Brain pericyte (primary cell): ENCODE measurements around the gene ATAD2B.
"Not testable (repeated sequence)": the region's sequence is repeated elsewhere in the genome, so short reads cannot be mapped to it uniquely, and the experiment has no call there.

Experiments
- DNase-seq: peaks from one replicate; pipeline ENCODE4 v3.0.0-alpha.2; 2012; ENCODE audit warnings: low read depth, low spot score

Gene ATAD2B

GRCh38 chr2:23791030-23791429, 135.9 kb downstream of the ATAD2B start:
- peak; percentile 2 for DNase-seq

GRCh38 chr2:23789012-23789411, 137.9 kb downstream of the ATAD2B start:
- DNase-seq = no peak

GRCh38 chr2:23788100-23788499, 138.8 kb downstream of the ATAD2B start:
- no peak for DNase-seq

- no peak for DNase-seq
Measured at GRCh38 chr2:23784971-23785370, 142.0 kb downstream of the ATAD2B start.

- DNase-seq = no peak
Measured at GRCh38 chr2:23782646-23783045, 144.3 kb downstream of the ATAD2B start.

GRCh38 chr2:23782126-23782525, 144.8 kb downstream of the ATAD2B start:
- DNase-seq = no peak

- not testable (repeated sequence) for DNase-seq
Measured at GRCh38 chr2:23780465-23780864, 146.5 kb downstream of the ATAD2B start.

- DNase-seq = no peak
Measured at GRCh38 chr2:23777826-23778225, 149.1 kb downstream of the ATAD2B start.

GRCh38 chr2:23776021-23776420, 150.9 kb downstream of the ATAD2B start:
- DNase-seq = no peak

GRCh38 chr2:23772684-23773083, 154.2 kb downstream of the ATAD2B start:
- DNase-seq = no peak

GRCh38 chr2:23772056-23772455, 154.9 kb downstream of the ATAD2B start:
- DNase-seq = no peak

GRCh38 chr2:23769364-23769763, 157.6 kb downstream of the ATAD2B start:
- DNase-seq = no peak

- DNase-seq = no peak
Measured at GRCh38 chr2:23767876-23768621, 158.9 kb downstream of the ATAD2B start.

GRCh38 chr2:23762141-23762540, 164.8 kb downstream of the ATAD2B start:
- DNase-seq = no peak

- DNase-seq = no peak
Measured at GRCh38 chr2:23761638-23762037, 165.3 kb downstream of the ATAD2B start.

GRCh38 chr2:23760736-23761135, 166.2 kb downstream of the ATAD2B start:
- peak; percentile 51 for DNase-seq

GRCh38 chr2:23757686-23758433, 169.1 kb downstream of the ATAD2B start:
- no peak for DNase-seq

GRCh38 chr2:23756593-23757292, 170.2 kb downstream of the ATAD2B start:
- no peak for DNase-seq

GRCh38 chr2:23754970-23755369, 172.0 kb downstream of the ATAD2B start:
- no peak for DNase-seq

GRCh38 chr2:23753291-23754010, 173.5 kb downstream of the ATAD2B start:
- no peak for DNase-seq

- no peak for DNase-seq
Measured at GRCh38 chr2:23751747-23752265, 175.1 kb downstream of the ATAD2B start.
